LNCaP clone FGC (cell line): ENCODE results near the gene DDX27.

Experiments
- DNase-seq: peaks from one replicate; pipeline ENCODE4 v3.0.0-alpha.2; 2011; ENCODE audit warnings: low read depth
- H3K4me3 ChIP-seq: 2 replicates; pipeline ENCODE4 v1.5.1; 2011; ENCODE audit warnings: mild to moderate bottlenecking, low read depth, low read length, control low read depth
- TF ChIP-seq, protein P1 (sequence below): IDR thresholded peaks from 2 replicates; pipeline ENCODE4 v1.5.1; 2012; ENCODE audit warnings: mild to moderate bottlenecking; ENCODE audit not compliant: control insufficient read depth, insufficient read depth; ENCODE audit errors: extremely low read depth

DDX27 gene

DNA sequence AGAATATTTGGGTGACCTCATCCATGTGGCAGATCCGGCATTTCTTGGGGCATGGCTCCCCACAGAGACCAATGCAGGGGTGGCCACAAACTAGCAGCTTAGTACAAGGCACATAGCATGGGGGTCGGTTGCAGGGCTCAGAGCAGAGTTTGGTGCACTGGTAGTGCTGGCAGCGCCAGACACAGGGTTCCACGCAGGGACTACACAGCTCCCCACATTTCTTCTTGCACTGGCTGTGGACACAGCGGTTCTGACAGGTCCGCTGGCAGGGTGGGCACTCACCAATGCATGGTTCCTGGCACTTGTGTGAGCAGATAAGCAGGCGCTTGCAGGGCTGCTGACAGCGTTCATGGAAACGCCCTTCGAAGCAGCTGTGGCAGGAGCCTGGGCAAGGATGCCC is 29.1 kb downstream of the DDX27 start:
- H3K4me3 ChIP-seq: no peak overlapping the region
- TF ChIP-seq, protein P1, sequence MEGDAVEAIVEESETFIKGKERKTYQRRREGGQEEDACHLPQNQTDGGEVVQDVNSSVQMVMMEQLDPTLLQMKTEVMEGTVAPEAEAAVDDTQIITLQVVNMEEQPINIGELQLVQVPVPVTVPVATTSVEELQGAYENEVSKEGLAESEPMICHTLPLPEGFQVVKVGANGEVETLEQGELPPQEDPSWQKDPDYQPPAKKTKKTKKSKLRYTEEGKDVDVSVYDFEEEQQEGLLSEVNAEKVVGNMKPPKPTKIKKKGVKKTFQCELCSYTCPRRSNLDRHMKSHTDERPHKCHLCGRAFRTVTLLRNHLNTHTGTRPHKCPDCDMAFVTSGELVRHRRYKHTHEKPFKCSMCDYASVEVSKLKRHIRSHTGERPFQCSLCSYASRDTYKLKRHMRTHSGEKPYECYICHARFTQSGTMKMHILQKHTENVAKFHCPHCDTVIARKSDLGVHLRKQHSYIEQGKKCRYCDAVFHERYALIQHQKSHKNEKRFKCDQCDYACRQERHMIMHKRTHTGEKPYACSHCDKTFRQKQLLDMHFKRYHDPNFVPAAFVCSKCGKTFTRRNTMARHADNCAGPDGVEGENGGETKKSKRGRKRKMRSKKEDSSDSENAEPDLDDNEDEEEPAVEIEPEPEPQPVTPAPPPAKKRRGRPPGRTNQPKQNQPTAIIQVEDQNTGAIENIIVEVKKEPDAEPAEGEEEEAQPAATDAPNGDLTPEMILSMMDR: no peak
- no peak for DNase-seq

DNA sequence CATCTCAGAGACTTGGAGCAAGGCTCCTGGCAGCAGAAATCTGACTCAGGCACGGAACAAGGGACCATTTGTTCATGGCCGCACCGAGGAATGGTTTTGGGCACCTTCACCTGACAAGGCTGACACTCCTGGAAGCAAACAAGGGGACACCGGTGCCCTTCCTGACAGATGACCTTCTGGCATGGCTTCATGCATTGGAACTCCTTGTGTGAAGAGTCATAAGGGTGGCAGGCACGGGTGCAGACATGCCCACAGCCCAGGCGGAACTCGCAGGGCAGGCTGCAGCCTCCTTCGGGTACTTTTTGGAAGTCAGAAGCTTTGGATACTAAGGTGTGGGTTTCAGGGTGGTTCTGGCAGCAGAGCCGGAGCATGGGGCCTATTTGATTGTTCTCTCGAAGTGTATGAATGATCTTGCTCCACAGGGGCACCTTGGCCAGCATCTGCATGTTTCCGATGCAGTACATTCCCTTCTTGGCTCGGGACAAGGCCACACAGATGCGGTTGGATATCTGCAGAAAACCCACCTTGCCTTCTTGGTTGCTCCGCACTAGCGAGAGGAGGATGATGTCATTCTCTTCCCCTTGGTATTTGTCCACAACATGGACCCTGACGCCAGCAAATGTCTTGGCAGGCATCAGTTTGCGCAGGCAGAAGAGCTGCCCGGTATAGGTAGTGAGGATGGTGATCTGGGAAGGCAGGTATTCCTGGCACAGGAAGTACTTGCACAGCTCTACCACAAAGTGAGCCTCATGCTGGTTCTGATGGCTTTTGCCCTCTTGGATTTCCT is 29.9 kb downstream of the DDX27 start:
- DNase-seq: no peak
- TF ChIP-seq, protein P1: no peak
- no peak overlapping the region for H3K4me3 ChIP-seq

DNA sequence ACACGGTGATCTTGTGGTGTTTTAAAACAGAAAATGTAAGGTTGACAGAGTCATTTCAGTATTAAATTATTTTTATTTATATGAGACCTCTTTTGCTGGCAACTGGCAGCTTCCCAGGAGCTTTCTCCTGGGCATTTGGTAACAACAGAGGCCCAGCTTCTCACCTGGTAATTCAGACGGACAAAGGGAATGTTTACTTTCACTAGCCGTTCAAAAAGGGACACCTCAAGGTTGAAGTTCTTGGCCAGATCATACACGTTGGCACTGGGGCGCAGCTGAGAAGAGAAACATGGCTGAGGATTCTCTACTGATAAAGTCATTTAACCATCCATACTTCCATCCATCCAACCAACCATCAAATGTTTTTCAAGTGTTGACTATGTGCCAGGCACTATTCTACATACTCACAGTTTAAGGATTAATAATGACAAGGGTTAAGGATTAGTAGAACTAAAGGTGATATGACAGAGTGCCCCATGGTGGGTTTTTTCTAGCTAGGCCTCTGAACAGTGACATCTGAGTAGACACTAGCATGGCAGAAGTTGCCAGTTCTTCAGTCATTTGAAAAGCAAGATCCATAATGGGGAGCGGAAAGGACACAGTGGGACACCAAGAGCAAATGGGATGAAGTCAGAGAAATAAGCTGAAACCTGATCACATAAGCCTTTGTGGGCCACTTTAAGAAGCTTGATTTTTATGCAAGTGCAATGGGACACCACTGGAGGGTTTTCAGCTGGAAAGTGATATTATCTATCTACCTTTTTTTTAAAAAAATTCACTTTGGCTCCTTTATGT is 33.5 kb downstream of the DDX27 start:
- H3K4me3 ChIP-seq: no peak overlapping the region
- TF ChIP-seq, protein P1: no peak
- no peak for DNase-seq

DNA sequence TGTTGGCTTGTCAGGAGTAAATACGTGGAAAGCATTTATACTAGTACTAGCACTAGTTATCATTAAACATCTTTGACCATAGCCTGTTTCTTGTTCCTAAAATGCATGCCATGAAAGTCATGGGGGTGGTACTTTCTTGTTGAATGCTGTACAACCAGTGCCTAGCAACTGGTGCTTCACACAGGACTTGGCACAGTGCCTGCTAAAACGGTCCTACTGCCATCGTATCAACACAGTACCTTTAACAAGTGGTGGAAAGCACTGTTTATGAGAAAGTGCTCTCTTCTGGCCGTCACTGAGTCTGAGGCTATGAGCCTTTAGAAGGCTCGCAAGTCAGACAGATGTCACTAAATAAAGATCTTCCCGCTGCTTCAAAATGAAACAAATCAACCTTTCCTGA is 37.0 kb downstream of the DDX27 start:
- DNase-seq: no peak
- H3K4me3 ChIP-seq: no peak overlapping the region
- TF ChIP-seq, protein P1: no peak

DNA sequence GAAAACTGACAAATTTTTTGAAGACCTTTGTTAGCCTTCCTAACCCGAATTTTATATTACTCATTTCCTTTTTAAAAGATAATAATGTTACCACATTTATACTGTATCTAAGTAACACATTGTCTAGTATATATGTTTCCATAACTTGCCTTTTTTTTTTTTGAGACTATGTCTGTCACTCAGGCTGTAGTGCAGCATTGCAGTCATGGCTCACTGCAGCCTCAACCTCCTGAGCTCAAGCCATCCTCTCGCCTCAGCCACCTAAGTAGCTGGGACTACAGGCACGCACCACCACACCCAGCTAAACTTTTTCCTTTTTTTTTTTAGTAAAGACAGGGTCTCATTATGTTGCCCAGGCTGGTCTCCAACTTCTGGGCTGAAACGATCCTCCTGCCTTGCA is 40.1 kb downstream of the DDX27 start:
- DNase-seq: no peak
- H3K4me3 ChIP-seq: no peak overlapping the region
- TF ChIP-seq, protein P1: no peak

DNA sequence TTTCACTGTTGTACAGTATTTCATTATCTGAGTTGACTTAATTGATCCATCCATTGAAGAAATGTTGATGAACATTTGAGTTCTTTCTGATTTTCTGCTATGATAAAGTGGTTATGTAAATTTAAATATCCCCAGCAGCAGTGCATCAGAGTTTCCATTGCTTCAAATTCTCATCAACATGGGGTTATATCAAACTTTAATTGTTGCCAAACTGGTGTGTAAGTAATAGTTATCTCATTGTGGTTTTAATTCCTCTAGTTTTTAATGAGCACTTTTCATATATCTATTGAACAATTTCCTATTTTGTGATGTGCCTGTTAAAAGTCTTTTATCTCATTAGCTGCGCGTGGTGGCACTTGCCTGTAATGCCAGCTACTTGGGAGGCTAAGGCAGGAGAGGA is 40.6 kb downstream of the DDX27 start:
- DNase-seq: no peak
- H3K4me3 ChIP-seq: no peak overlapping the region
- TF ChIP-seq, protein P1: no peak
